Left lobe of liver (tissue), 2 donors: ENCODE data around the gene CASTOR1. TPM values are rescaled to one million over a fixed set of nuclear protein-coding genes. Genes with fewer than 3 reads are reported as not detected.

ENCODE experiments used
- ATAC-seq: fragments of 200-7000 bp; cut with Tn5 transposase; one replicate; pipeline ENCODE4 v1.9.1; 2020; ENCODE audit warnings: mild to moderate bottlenecking, moderate library complexity
- DNase-seq: peaks from one replicate; pipeline ENCODE4 v3.0.0-alpha.2; 2020; ENCODE audit warnings: low spot score
- total RNA-seq: library from RNA; stranded (reverse); gene quantifications from one replicate; pipeline ENCODE4 v1.2.1, GENCODE V29; 2021
- donor health status: DM: no; HTN: no; CAD: no; lungs with moderate emphysema.
- donor health status: DM: no; HTN: yes; CAD: no.

Gene CASTOR1
- total RNA-seq, 1 donor from 2014 or later, result 9.7 TPM

- ATAC-seq (peak; percentile 30), DNase-seq (peak; percentile 72)
Measured at GRCh38 chr22:30320021-30320556, 30.8 kb upstream of the CASTOR1 start.

GRCh38 chr22:30318799-30319419 is 29.6 kb upstream of the CASTOR1 start:
- DNase-seq (no peak), ATAC-seq (no peak)

GRCh38 chr22:30317778-30318177 is 28.5 kb upstream of the CASTOR1 start:
- ATAC-seq, result peak; percentile 83
- peak; percentile 72 for DNase-seq

- ATAC-seq, result no peak
- DNase-seq, result no peak
Measured at GRCh38 chr22:30315962-30316576, 26.8 kb upstream of the CASTOR1 start.

GRCh38 chr22:30314915-30315314 is 25.6 kb upstream of the CASTOR1 start:
- ATAC-seq (no peak), DNase-seq (no peak)

- DNase-seq (no peak), ATAC-seq (no peak)
Measured at GRCh38 chr22:30313527-30314363, 24.4 kb upstream of the CASTOR1 start.

GRCh38 chr22:30312053-30312452 is 22.7 kb upstream of the CASTOR1 start:
- ATAC-seq, result no peak
- no peak for DNase-seq

- DNase-seq (peak; percentile 86), ATAC-seq (peak; percentile 91)
Measured at GRCh38 chr22:30310881-30311771, 21.8 kb upstream of the CASTOR1 start.

GRCh38 chr22:30309951-30310741 is 20.8 kb upstream of the CASTOR1 start:
- DNase-seq, result no peak
- peak; percentile 48 for ATAC-seq

GRCh38 chr22:30308518-30309230 is 19.4 kb upstream of the CASTOR1 start:
- DNase-seq (no peak), ATAC-seq (no peak)

GRCh38 chr22:30308093-30308492 is 18.8 kb upstream of the CASTOR1 start:
- DNase-seq, result no peak
- no peak for ATAC-seq

- ATAC-seq, result no peak
- DNase-seq, result no peak
Measured at GRCh38 chr22:30307041-30307574, 17.8 kb upstream of the CASTOR1 start.

GRCh38 chr22:30306627-30307011 is 17.3 kb upstream of the CASTOR1 start:
- ATAC-seq (no peak), DNase-seq (no peak)

GRCh38 chr22:30305906-30306626 is 16.8 kb upstream of the CASTOR1 start:
- no peak for ATAC-seq
- DNase-seq, result no peak

- DNase-seq, result no peak
Measured at GRCh38 chr22:30305519-30305905, 16.2 kb upstream of the CASTOR1 start.

GRCh38 chr22:30304495-30305244 is 15.4 kb upstream of the CASTOR1 start:
- no peak for DNase-seq

More at GRCh38 chr22:30305519-30305905, 16.2 kb upstream of the CASTOR1 start:
- peak; percentile 65 for ATAC-seq

GRCh38 chr22:30302810-30303138 is 13.5 kb upstream of the CASTOR1 start:
- ATAC-seq (no peak), DNase-seq (no peak)

More at GRCh38 chr22:30304495-30305244, 15.4 kb upstream of the CASTOR1 start:
- ATAC-seq, result peak; percentile 32
